Stimulated activated effector memory CD8-positive, alpha-beta T cell treated with anti-CD3 and anti-CD28 coated beads, Interleukin-12 subunit alpha, Interleukin-12 subunit beta, amount 100 ng/mL, for 72 hours (primary cell): ENCODE data around the gene RIPPLY1.
"Not testable (repeated sequence)": the region's sequence is repeated elsewhere in the genome, so short reads cannot be mapped to it uniquely, and the experiment has no call there.

Source experiments
- ATAC-seq: fragments of 150-1000 bp; cut with Tn5 transposase; 2 replicates; pipeline ENCODE4 v1.10.0; 2021
- DNase-seq, 2 donors: peaks; one replicate each; pipeline ENCODE4 v3.0.0; 2021 to 2022; ENCODE audit warnings: low spot score in 2 of 2
- H3K27ac Mint-ChIP-seq: one replicate; pipeline ENCODE4 v1.8.0; 2022; ENCODE audit warnings: mild to moderate bottlenecking, mixed read lengths
- H3K36me3 Mint-ChIP-seq: one replicate; pipeline ENCODE4 v1.8.0; 2022; ENCODE audit warnings: mild to moderate bottlenecking, mixed read lengths
- H3K4me1 Mint-ChIP-seq: one replicate; pipeline ENCODE4 v1.8.0; 2022; ENCODE audit warnings: mixed read lengths
- H3K4me3 Mint-ChIP-seq: one replicate; pipeline ENCODE4 v1.8.0; 2022; ENCODE audit warnings: mild to moderate bottlenecking, mixed read lengths
- H3K9me3 Mint-ChIP-seq: one replicate; pipeline ENCODE4 v1.8.0; 2022; ENCODE audit warnings: mixed read lengths

RIPPLY1 gene

GRCh38 chrX:106897259-106897658, 5.9 kb downstream of the RIPPLY1 start:
- H3K27ac Mint-ChIP-seq = no peak overlapping the region
- ATAC-seq = no peak
- no peaks in the 10 kb centered on the region for H3K4me1 Mint-ChIP-seq
- no peak for DNase-seq
- H3K9me3 Mint-ChIP-seq = no peaks in the 10 kb centered on the region
- no peaks in the 10 kb centered on the region for H3K36me3 Mint-ChIP-seq
- H3K4me3 Mint-ChIP-seq = no peak overlapping the region

- Mint-ChIP-seq H3K36me3 (no peaks in the 10 kb centered on the region), H3K9me3 (no peaks in the 10 kb centered on the region), H3K27ac (no peak overlapping the region), H3K4me1 (no peaks in the 10 kb centered on the region), H3K4me3 (no peak overlapping the region)
- no peak for ATAC-seq
- no peak for DNase-seq
Measured at GRCh38 chrX:106894978-106895452, 8.1 kb downstream of the RIPPLY1 start.

- Mint-ChIP-seq H3K9me3 (no peaks in the 10 kb centered on the region), H3K36me3 (no peaks in the 10 kb centered on the region), H3K4me1 (no peaks in the 10 kb centered on the region), H3K4me3 (no peak overlapping the region), H3K27ac (no peak overlapping the region)
- ATAC-seq (peak; percentile 53), DNase-seq (peak; percentile 6 to 52)
Measured at GRCh38 chrX:106894392-106894909, 8.7 kb downstream of the RIPPLY1 start.

GRCh38 chrX:106891762-106892460, 11.2 kb downstream of the RIPPLY1 start:
- no peak for DNase-seq
- ATAC-seq = no peak
- H3K4me1 Mint-ChIP-seq = no peaks in the 10 kb centered on the region
- no peak overlapping the region for H3K4me3 Mint-ChIP-seq
- H3K36me3 Mint-ChIP-seq = no peaks in the 10 kb centered on the region
- H3K27ac Mint-ChIP-seq = no peak overlapping the region
- H3K9me3 Mint-ChIP-seq = no peaks in the 10 kb centered on the region

- ATAC-seq (no peak), DNase-seq (no peak)
- no peaks in the 10 kb centered on the region for H3K36me3 Mint-ChIP-seq
- no peak overlapping the region for H3K4me3 Mint-ChIP-seq
- H3K27ac Mint-ChIP-seq = no peak overlapping the region
- no peaks in the 10 kb centered on the region for H3K9me3 Mint-ChIP-seq
- H3K4me1 Mint-ChIP-seq = no peaks in the 10 kb centered on the region
Measured at GRCh38 chrX:106889468-106889867, 13.7 kb downstream of the RIPPLY1 start.

- H3K27ac Mint-ChIP-seq = no peak overlapping the region
- DNase-seq (no peak), ATAC-seq (no peak)
- H3K9me3 Mint-ChIP-seq = no peaks in the 10 kb centered on the region
- no peaks in the 10 kb centered on the region for H3K36me3 Mint-ChIP-seq
- no peak overlapping the region for H3K4me3 Mint-ChIP-seq
- no peaks in the 10 kb centered on the region for H3K4me1 Mint-ChIP-seq
Measured at GRCh38 chrX:106875151-106875550, 28.0 kb downstream of the RIPPLY1 start.

GRCh38 chrX:106874075-106874474, 29.1 kb downstream of the RIPPLY1 start:
- DNase-seq (no peak), ATAC-seq (no peak)
- H3K9me3 Mint-ChIP-seq = no peaks in the 10 kb centered on the region
- H3K36me3 Mint-ChIP-seq = no peaks in the 10 kb centered on the region
- no peak overlapping the region for H3K27ac Mint-ChIP-seq
- no peaks in the 10 kb centered on the region for H3K4me1 Mint-ChIP-seq
- no peak overlapping the region for H3K4me3 Mint-ChIP-seq

GRCh38 chrX:106872796-106873195, 30.3 kb downstream of the RIPPLY1 start:
- H3K36me3 Mint-ChIP-seq, H3K4me3 Mint-ChIP-seq, H3K27ac Mint-ChIP-seq: not testable (repeated sequence)

GRCh38 chrX:106863697-106864096, 39.4 kb downstream of the RIPPLY1 start:
- no peaks in the 10 kb centered on the region for H3K4me1 Mint-ChIP-seq
- no peaks in the 10 kb centered on the region for H3K36me3 Mint-ChIP-seq
- DNase-seq (no peak), ATAC-seq (no peak)
- H3K27ac Mint-ChIP-seq = no peak overlapping the region
- no peak overlapping the region for H3K4me3 Mint-ChIP-seq
- no peaks in the 10 kb centered on the region for H3K9me3 Mint-ChIP-seq

More at GRCh38 chrX:106872796-106873195, 30.3 kb downstream of the RIPPLY1 start:
- H3K9me3 Mint-ChIP-seq, DNase-seq, ATAC-seq, H3K4me1 Mint-ChIP-seq: not testable (repeated sequence)

GRCh38 chrX:106862972-106863688, 40.0 kb downstream of the RIPPLY1 start:
- DNase-seq (peak in 1 of 2 donors; percentile 47), ATAC-seq (no peak)
- H3K36me3 Mint-ChIP-seq = no peaks in the 10 kb centered on the region
- no peaks in the 10 kb centered on the region for H3K4me1 Mint-ChIP-seq
- no peak overlapping the region for H3K4me3 Mint-ChIP-seq
- H3K27ac Mint-ChIP-seq = no peak overlapping the region
- no peaks in the 10 kb centered on the region for H3K9me3 Mint-ChIP-seq
